Heart left ventricle (tissue), 16 donors: ENCODE results near the gene NRSN1. TPM values are rescaled to one million over a fixed set of nuclear protein-coding genes. Genes with fewer than 3 reads are reported as not detected.

Experiments
- ATAC-seq, 4 donors: fragments of 200-7000 bp; cut with Tn5 transposase; one replicate each; pipeline ENCODE4 v1.9.1; 2020 to 2022; ENCODE audit warnings: moderate library complexity in 4 of 4, mild to moderate bottlenecking in 3 of 4, moderate number of reproducible peaks in 1 of 4
- DNase-seq, 5 donors: peaks; one replicate each; pipeline ENCODE4 v3.0.0-alpha.2; 2020
- H3K27ac ChIP-seq, 12 donors: fragments of 200-600 bp; sonication (generic) in 4 of 12; one replicate each; pipeline versions ENCODE4 v1.5.0 to v1.8.0; 2016 to 2022; ENCODE audit warnings: mild to moderate bottlenecking in 2 of 12
- H3K27me3 ChIP-seq, 9 donors: fragments of 200-600 bp; sonication (generic) in 2 of 9; one replicate each; pipeline versions ENCODE4 v1.5.1 to v1.8.0; 2016 to 2022; ENCODE audit warnings: mild to moderate bottlenecking in 3 of 9
- H3K36me3 ChIP-seq, 9 donors: fragments of 200-600 bp; sonication (generic) in 2 of 9; one replicate each; pipeline versions ENCODE4 v1.5.0 to v1.8.0; 2018 to 2022; ENCODE audit warnings: mild to moderate bottlenecking in 2 of 9
- H3K4me1 ChIP-seq, 12 donors: fragments of 200-600 bp; sonication (generic) in 4 of 12; one replicate each; pipeline versions ENCODE4 v1.5.0 to v1.8.0; 2016 to 2022; ENCODE audit warnings: mild to moderate bottlenecking in 3 of 12
- H3K4me3 ChIP-seq, 12 donors: fragments of 200-600 bp; sonication (generic) in 4 of 12; one replicate each; pipeline versions ENCODE4 v1.5.0 to v1.8.0; 2017 to 2022; ENCODE audit warnings: mild to moderate bottlenecking in 9 of 12, moderate library complexity in 4 of 12
- H3K9me3 ChIP-seq, 12 donors: fragments of 200-600 bp; sonication (generic) in 4 of 12; one replicate each; pipeline versions ENCODE4 v1.5.0 to v1.8.0; 2016 to 2022; ENCODE audit warnings: mild to moderate bottlenecking in 1 of 12
- CTCF ChIP-seq, 12 donors: fragments of 200-600 bp; sonication (generic) in 4 of 12; IDR thresholded peaks; one replicate each; pipeline versions ENCODE4 v1.5.0 to v1.8.0; 2018 to 2022; ENCODE audit warnings: antibody characterized with exemption in 12 of 12, mild to moderate bottlenecking in 5 of 12
- POLR2A ChIP-seq, 2 donors: fragments of 450-650 bp; IDR thresholded peaks; one replicate each; pipeline ENCODE4 v1.6.1; 2017; ENCODE audit warnings: antibody characterized with exemption in 2 of 2, mild to moderate bottlenecking in 2 of 2, moderate library complexity in 2 of 2
- WGBS, 4 donors: extraction: QIAGEN DNeasy Blood & Tissue Kit in 2 of 4; methylation state at CpG; one replicate each; pipeline versions ENCODE4 v1.1.5 to v1.1.7; 2013 to 2018; 5-methylcytosine and 5-hydroxymethylcytosine counted together
- intact Hi-C, 10 donors: fragments of 100-400 bp; cut with DNase I; formaldehyde crosslinking; loops; one replicate each; pipeline versions ENCODE4 v1.11.1 to v1.14.2; 2022
- polyA plus RNA-seq, 2 donors: library from polyadenylated mRNA; stranded (reverse); fragments of 200-250 nt; gene quantifications; one replicate each; pipeline ENCODE4 v1.2.3, GENCODE V29; 2013
- total RNA-seq, 9 donors: library from RNA; depleted of rRNA in 2 of 9; stranded (reverse); fragments of >200 nt in 2 of 9; fragmentation: NEBNext Ultra II Directional in 3 of 9; extraction: Animal tissue kit (Norgen Biotek cat#: 25700) in 3 of 9; gene quantifications; one replicate each; pipeline versions ENCODE4 v1.1.0 to v1.2.4, GENCODE V29; 2016 to 2023
- donor health status: ischemic (EF 13 %, LVEDD 7.1; RV severe dilation, severe dysfunction).
- donor health status: healthy with polysubstance abuse.
- donor health status: DM: no; HTN: yes; CAD: no.
- donor health status: DM: no; HTN: no; CAD: no.
- donor health status: ischemic (EF 25% LVEDD 6.9; RV normal size, moderate dysfunction).
- donor health status: ischemic (EF 25% LVEDD 5.7; RV mildly dilated, moderate dysfunction).
- donor health status: healthy.
- donor health status: DM: yes; HTN: yes; CAD: no.
- donor health status: ischemic (EF 35%, LVEDD 5.7; RV mildly dilated, moderate dysfunction).
- donor health status: nonischemic (EF 11% LVEDD 7.7; RV severe dilation, severe dysfunction).
- donor health status: DM: yes; HTN: yes; CAD: no.
- donor health status: PGD.
- donor health status: ischemic (EF 29% LVEDD 5.4; RV normal size, mild dysfunction).
- donor health status: nonischemic (EF 23%, LVEDD 6.1; RV moderate dilation, normal function).

Gene NRSN1
- total and polyA plus RNA-seq, 11 donors = not detected

- Histone ChIP-seq H3K4me3 (no peak overlapping the region), H3K27me3 (peaks cover 0 to 3% (median 0%) of the 10 kb centered on the region in 9 donors), H3K9me3 (no peaks in the 10 kb centered on the region), H3K36me3 (no peaks in the 10 kb centered on the region), H3K4me1 (no peaks in the 10 kb centered on the region), H3K27ac (no peak overlapping the region)
- no peak for ATAC-seq
- TF ChIP-seq POLR2A (IDR thresholded peaks at IDR 0.05) = no peak
- no peak for TF ChIP-seq CTCF (IDR thresholded peaks at IDR 0.05)
- 70 to 74% (median 73%) methylated on average over 2 of the region's 2 CpGs for WGBS, 4 donors
- intact Hi-C loops = no loop called here
- DNase-seq = no peak
Measured at GRCh38 chr6:24117021-24117420, 9.0 kb upstream of the NRSN1 start.

DNA sequence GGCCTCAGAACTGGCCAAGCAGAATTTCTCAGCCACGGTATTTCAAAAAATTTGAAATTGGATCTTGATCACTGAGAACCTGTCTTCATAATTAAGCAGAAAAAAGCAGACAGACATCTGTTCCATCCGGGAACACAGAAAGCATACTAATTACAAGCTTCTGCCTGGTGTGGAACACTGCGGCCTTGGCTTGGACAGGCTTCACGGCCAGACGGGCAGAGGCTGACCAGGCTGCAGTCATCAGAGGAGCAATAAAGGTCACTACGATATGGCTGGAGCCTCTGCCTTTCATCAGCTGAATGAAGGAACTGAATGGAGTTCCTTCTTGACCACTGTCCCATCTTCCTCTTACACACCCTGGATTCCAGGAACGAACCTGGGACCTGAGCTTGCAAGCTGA lies 3.9 kb upstream of the NRSN1 start:
- H3K27ac ChIP-seq = no peak overlapping the region
- TF ChIP-seq CTCF (IDR thresholded peaks at IDR 0.05) = no peak
- TF ChIP-seq POLR2A (IDR thresholded peaks at IDR 0.05) = no peak
- intact Hi-C loops = no loop called here
- peaks cover 0 to 26% (median 8%) of the 10 kb centered on the region in 9 donors for H3K27me3 ChIP-seq
- H3K9me3 ChIP-seq = no peaks in the 10 kb centered on the region
- H3K36me3 ChIP-seq = no peaks in the 10 kb centered on the region
- no peak overlapping the region for H3K4me3 ChIP-seq
- ATAC-seq (no peak), DNase-seq (no peak)
- peaks cover 0 to 7% (median 0%) of the 10 kb centered on the region in 12 donors for H3K4me1 ChIP-seq
- WGBS, 4 donors = 67 to 79% (median 74%) methylated on average over 7 of the region's 7 CpGs

GRCh38 chr6:24126586-24127192 lies 674 bp downstream of the NRSN1 start:
- H3K27me3 ChIP-seq = peaks cover 0 to 26% (median 6%) of the 10 kb centered on the region in 9 donors
- peaks cover 0 to 7% (median 0%) of the 10 kb centered on the region in 12 donors for H3K4me1 ChIP-seq
- TF ChIP-seq POLR2A (IDR thresholded peaks at IDR 0.05) (no peak), CTCF (IDR thresholded peaks at IDR 0.05) (no peak)
- 1 to 4% (median 2%) methylated on average over 6 of the region's 6 CpGs for WGBS, 4 donors
- no peak overlapping the region for H3K4me3 ChIP-seq
- no peaks in the 10 kb centered on the region for H3K36me3 ChIP-seq
- intact Hi-C loops = no loop called here
- H3K9me3 ChIP-seq = no peaks in the 10 kb centered on the region
- DNase-seq (peak in 2 of 5 donors; percentile 8 to 35), ATAC-seq (peak in 1 of 4 donors; percentile 37)
- H3K27ac ChIP-seq = no peak overlapping the region

DNA sequence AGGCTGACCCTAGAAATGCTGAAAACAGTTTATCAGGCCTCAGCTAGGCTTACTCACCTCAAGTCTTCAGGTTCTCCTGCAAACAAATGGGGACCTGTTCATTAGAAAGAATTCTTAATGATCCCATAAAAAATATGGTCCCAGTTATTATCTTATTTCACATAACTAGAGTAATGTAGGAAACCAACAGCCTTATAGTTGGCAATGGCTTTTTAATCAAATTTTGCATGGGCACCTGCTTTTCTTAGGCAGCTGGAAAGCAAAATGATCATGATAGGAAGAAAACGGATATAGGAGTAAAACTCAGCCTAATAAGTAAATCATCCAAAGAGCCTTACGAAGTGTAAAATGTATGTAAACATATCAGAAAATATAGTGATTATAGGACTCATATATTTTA lies 1.3 kb downstream of the NRSN1 start:
- DNase-seq (no peak), ATAC-seq (no peak)
- Histone ChIP-seq H3K9me3 (no peaks in the 10 kb centered on the region), H3K27me3 (peaks cover 0 to 26% (median 6%) of the 10 kb centered on the region in 9 donors), H3K4me3 (no peak overlapping the region), H3K4me1 (peaks cover 0 to 7% (median 0%) of the 10 kb centered on the region in 12 donors), H3K36me3 (no peaks in the 10 kb centered on the region), H3K27ac (no peak overlapping the region)
- 74 to 82% (median 78%) methylated on average over 2 of the region's 2 CpGs for WGBS, 4 donors
- intact Hi-C loops = no loop called here
- no peak for TF ChIP-seq POLR2A (IDR thresholded peaks at IDR 0.05)
- no peak for TF ChIP-seq CTCF (IDR thresholded peaks at IDR 0.05)
